ENCODE measurements around the gene GALNTL6. TPM values are rescaled to one million over a fixed set of nuclear protein-coding genes. Genes with fewer than 3 reads are reported as not detected.

GALNTL6 gene
- total and polyA plus RNA-seq, 2 of the 4 experiments (the other 2 are of a cell fraction), result under 0.01 TPM; not detected in 1

DNA sequence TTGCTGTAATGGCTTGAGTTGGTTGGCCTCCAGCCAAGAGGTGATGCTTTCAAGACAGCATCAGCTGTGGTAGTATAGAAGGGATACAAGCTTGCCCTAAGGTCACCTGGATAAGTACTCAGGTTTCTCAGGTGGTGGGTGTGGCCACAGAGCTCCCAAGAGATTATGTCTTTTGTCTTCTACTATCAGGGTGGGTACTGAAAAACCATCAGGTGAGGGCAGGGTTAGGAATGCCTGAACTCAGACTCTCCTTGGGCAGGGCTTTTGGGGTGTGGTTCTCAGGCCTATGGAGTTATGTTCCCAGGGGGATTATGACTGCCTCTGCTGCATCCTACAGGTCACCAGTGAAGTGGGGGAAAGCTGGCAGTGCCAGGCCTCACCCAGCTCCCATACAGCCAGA lies 700.8 kb downstream of the GALNTL6 start:
- no peak overlapping the region for H4K8ac ChIP-seq (ENCODE audit: low read depth in 2 of 2, low read length in 2 of 2)
- H3K23ac ChIP-seq (ENCODE audit: low read depth, low read length), result no peak overlapping the region
- H2AK9ac ChIP-seq (replicated peaks; ENCODE audit: low read depth, low read length, poor library complexity), result no peak overlapping the region
- no peak for DNase-seq
- no peak overlapping the region for H2AFZ ChIP-seq (replicated peaks; ENCODE audit: low read length, poor library complexity)
- ATAC-seq (ENCODE audit: low read depth), result no peak
- H4K5ac ChIP-seq (ENCODE audit: low read depth, low read length), result no peak overlapping the region
- no peak overlapping the region for H2BK5ac ChIP-seq (ENCODE audit: low read depth, low read length, poor library complexity, severe bottlenecking)
- H3K4me3 ChIP-seq (ENCODE audit: insufficient read depth, low read depth, low read length), result no peak overlapping the region
- H3K9me3 ChIP-seq (ENCODE audit: control insufficient read depth, insufficient read depth, low read length), result no peaks in the 10 kb centered on the region
- intact Hi-C loops (cut with micrococcal nuclease), result no loop called here
- H3K56ac ChIP-seq (ENCODE audit: extremely low read depth, insufficient read depth, low read length), result no peak overlapping the region
- CTCF ChIA-PET, result interaction anchor here (1.1 kb wide), 1 partner anchor 14 kb away, joined by 3 read pairs; no protein-coding TSS in a partner anchor
- H3K4me1 ChIP-seq (ENCODE audit: control insufficient read depth, insufficient read depth, low read length), result no peaks in the 10 kb centered on the region
- H2BK15ac ChIP-seq (ENCODE audit: low read depth, low read length), result no peak overlapping the region
- no peaks in the 10 kb centered on the region for H3K36me3 ChIP-seq (ENCODE audit: control insufficient read depth, insufficient read depth, low read length)
- TF ChIP-seq RFX5 (IDR thresholded peaks at IDR 0.05; ENCODE audit: low read depth, low read length) (no peak), NFE2L2 (IDR thresholded peaks at IDR 0.05; ENCODE audit: low read depth, low read length) (no peak), BHLHE40 (IDR thresholded peaks at IDR 0.05; ENCODE audit: low read depth, low read length) (no peak), POLR2A (IDR thresholded peaks at IDR 0.05; ENCODE audit: low read depth, low read length) (no peak), RCOR1 (IDR thresholded peaks at IDR 0.05; ENCODE audit: insufficient replicate concordance, low read length) (no peak), USF2 (IDR thresholded peaks at IDR 0.05; ENCODE audit: low read depth, low read length) (no peak), CEBPB (IDR thresholded peaks at IDR 0.05; ENCODE audit: low read depth, low read length) (no peak), SMC3 (IDR thresholded peaks at IDR 0.05; ENCODE audit: low read depth, low read length) (no peak), MAFK (IDR thresholded peaks at IDR 0.05; ENCODE audit: low read depth, low read length) (no peak), CHD1 (IDR thresholded peaks at IDR 0.05; ENCODE audit: low read depth, low read length) (no peak), MXI1 (IDR thresholded peaks at IDR 0.05; ENCODE audit: borderline replicate concordance, low read depth, low read length) (no peak), RAD21 (IDR thresholded peaks at IDR 0.05; ENCODE audit: low read length) (no peak), FOS (IDR thresholded peaks at IDR 0.05; ENCODE audit: low read depth, low read length) (no peak), MAZ (IDR thresholded peaks at IDR 0.05; ENCODE audit: borderline replicate concordance, low read depth, low read length) (no peak), CTCF (conservative IDR thresholded peaks at IDR 0.05; ENCODE audit: low read depth, low read length) (no peak)
- TF ChIP-seq, protein P1, sequence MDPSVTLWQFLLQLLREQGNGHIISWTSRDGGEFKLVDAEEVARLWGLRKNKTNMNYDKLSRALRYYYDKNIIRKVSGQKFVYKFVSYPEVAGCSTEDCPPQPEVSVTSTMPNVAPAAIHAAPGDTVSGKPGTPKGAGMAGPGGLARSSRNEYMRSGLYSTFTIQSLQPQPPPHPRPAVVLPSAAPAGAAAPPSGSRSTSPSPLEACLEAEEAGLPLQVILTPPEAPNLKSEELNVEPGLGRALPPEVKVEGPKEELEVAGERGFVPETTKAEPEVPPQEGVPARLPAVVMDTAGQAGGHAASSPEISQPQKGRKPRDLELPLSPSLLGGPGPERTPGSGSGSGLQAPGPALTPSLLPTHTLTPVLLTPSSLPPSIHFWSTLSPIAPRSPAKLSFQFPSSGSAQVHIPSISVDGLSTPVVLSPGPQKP (IDR thresholded peaks at IDR 0.05; ENCODE audit: borderline replicate concordance, low read depth, low read length), result no peak
- POLR2A ChIA-PET (ENCODE audit: unreplicated experiment), result no interaction called here
- H3K4me2 ChIP-seq (ENCODE audit: low read depth, low read length), result no peak overlapping the region
- no peak overlapping the region for H3K18ac ChIP-seq (ENCODE audit: low read depth, low read length)
- H3K4ac ChIP-seq (ENCODE audit: low read depth, low read length), result no peak overlapping the region
- H3K14ac ChIP-seq (replicated peaks; ENCODE audit: low read depth, low read length), result no peak overlapping the region
- no peak overlapping the region for H2BK20ac ChIP-seq (ENCODE audit: low read depth, low read length)
- no TSS peak for BruUV-seq (replicated peaks)
- no peaks in the 10 kb centered on the region for H3K79me1 ChIP-seq (ENCODE audit: low read depth in 1 of 2, low read length in 2 of 2)
- no peaks in the 10 kb centered on the region for H4K20me1 ChIP-seq (ENCODE audit: insufficient read depth, low read length)
- H2BK120ac ChIP-seq (ENCODE audit: low read depth, low read length), result no peak overlapping the region
- dilution Hi-C loops (cut with HindIII; ENCODE audit: low sequenced_read_pairs, unreplicated experiment), result no loop called here
- H2AK5ac ChIP-seq (ENCODE audit: low read depth, low read length), result no peak overlapping the region
- H3K9me1 ChIP-seq (ENCODE audit: insufficient read depth, low read length), result no peaks in the 10 kb centered on the region
- in situ Hi-C loops (cut with MboI; ENCODE audit: low sequenced_read_pairs), result no loop called here
- no peak overlapping the region for H4K91ac ChIP-seq (ENCODE audit: insufficient read depth, low read depth, low read length)
- H3K27me3 ChIP-seq (ENCODE audit: control insufficient read depth, insufficient read depth, low read length), result no peaks in the 10 kb centered on the region
- no peak overlapping the region for H3K9ac ChIP-seq (ENCODE audit: low read depth, low read length)
- no peak overlapping the region for H3K27ac ChIP-seq (ENCODE audit: insufficient read depth, low read length)
